T-helper 1 cell (primary cell): Measurements from ENCODE around the gene CHCHD3.

Experiments used
- DNase-seq, 5 donors: peaks; one replicate each; pipeline ENCODE4 v3.0.0-alpha.2; 2012 to 2020

The CHCHD3 gene

GRCh38 chr7:132765861-132766260 lies 316.0 kb downstream of the CHCHD3 start:
- no peak for DNase-seq

GRCh38 chr7:132764762-132765161 lies 317.1 kb downstream of the CHCHD3 start:
- DNase-seq, result no peak

DNA sequence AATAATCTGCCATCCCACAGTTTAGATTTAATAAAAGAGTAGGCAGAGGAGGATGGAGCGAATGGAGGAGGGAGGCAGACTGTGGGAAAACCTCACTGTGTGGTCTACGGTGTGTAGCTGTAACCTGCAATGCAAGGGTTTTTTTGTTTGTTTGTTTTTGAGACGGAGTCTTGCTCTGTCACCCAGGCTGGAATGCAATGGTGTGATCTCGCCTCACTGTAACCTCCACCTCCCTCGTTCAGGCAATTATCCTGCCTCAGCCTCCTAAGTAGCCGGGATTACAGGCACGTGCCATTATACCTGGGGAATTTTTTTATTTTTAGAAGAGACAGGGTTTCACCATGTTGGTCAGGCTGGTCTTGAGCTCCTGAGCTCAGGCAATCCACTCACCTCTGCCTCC lies 321.0 kb downstream of the CHCHD3 start:
- DNase-seq, result no peak

- DNase-seq, result no peak
Observed at GRCh38 chr7:132760244-132760623, 321.7 kb downstream of the CHCHD3 start.

DNA sequence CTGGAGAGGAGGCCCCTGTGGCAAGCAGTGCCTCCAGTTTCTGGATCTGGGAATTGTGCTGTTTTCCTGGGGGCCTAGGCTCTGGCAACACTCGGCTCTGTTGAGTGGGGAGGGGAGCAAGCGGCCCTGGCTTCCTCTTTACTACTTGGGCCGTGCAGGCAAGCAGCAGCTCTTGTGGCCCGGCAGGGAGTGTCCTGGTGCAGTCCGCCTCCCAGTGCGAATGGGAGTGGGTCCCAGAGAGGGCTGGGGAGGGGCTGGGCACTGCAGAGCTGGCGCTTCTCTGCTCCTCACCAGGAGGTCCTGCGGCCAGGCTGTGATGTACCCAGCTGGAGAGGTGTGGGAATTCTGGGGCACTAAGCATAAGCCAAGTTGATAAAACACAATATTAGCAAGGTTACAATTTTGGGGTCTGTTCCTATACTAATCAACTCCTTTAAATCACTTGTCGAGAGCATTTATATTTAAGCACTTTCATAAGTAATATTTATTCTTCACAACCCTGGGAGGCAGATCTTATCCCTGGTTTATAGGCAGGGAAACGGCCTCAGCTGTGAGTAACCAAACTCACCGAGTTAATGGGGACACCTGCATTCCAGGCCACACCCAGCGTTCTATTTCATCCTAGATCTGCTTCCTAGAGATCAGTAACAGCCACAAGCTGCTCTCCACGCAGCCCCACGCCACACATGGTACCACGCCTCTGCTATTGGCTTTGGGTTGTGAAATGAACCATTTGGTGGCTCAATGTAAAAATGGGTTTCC lies 322.2 kb downstream of the CHCHD3 start:
- no peak for DNase-seq

- DNase-seq, result no peak
Observed at GRCh38 chr7:132758986-132759385, 322.9 kb downstream of the CHCHD3 start.

DNA sequence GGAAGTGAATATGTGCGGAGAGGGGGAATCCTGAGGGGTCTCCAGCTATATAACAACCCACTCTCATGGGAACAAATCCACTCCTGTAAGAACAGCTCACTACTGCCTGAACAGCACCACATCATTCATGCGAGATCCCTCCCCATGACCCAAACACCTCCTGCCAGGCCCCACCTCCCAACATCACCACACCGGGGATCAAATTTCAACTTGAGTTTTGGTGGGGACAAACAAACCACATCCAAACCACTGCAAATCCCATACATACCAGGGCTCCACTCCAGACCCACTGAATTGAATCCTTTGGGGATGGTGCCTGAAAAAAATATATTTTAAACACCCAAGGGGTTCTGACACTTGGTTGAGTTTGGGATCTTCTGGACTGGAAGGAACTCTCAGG lies 324.1 kb downstream of the CHCHD3 start:
- DNase-seq, result no peak

DNA sequence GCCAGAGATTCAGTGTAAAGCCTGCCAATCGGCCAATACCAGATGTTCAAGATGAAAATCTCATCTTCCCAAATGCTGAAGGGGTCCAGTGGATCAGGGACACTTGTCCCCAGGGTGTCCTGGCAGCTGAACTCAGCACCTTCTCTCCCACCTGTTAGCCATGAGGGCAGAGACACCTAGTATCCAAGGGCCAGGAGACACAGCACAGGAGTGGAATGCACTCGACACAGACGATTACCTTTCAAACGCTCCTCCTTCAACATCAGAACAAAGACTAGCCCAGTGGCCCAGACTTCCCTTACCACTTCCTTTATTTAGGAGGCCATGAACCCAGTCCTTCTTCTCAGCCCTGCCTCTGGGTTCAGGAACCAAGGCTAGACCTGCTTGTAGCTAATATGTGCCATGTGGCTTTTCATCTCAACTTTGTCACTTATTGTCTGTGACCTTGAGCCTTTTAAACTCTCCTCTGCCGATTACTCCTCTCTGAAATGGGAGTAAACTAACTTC lies 325.4 kb downstream of the CHCHD3 start:
- no peak for DNase-seq

GRCh38 chr7:132755538-132756483 lies 326.1 kb downstream of the CHCHD3 start:
- no peak for DNase-seq

- no peak for DNase-seq
Observed at GRCh38 chr7:132752431-132752830, 329.5 kb downstream of the CHCHD3 start.

GRCh38 chr7:132751244-132751647 lies 330.6 kb downstream of the CHCHD3 start:
- DNase-seq, result no peak

- DNase-seq, result no peak
Observed at GRCh38 chr7:132750530-132751217, 331.2 kb downstream of the CHCHD3 start.

DNA sequence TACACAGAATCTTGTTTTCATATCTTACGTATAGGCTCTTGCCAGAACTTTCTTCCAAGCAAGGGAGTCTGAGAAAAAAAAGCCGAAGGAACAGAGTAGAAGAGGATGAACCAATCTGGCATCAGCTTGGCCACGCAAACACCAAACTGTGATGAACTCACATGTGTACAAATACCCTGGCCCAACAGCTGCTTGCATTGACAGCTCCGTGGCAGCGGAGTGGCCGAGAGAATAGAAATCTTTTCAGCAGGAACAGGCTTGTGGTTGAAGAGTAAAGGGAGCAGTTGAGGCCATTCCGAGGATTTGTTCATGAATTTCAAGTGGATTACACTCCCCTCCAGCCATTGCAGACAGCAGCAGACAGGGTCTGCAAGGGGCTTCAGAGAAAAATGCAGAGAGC lies 331.8 kb downstream of the CHCHD3 start:
- DNase-seq, result no peak

GRCh38 chr7:132745510-132745909 lies 336.4 kb downstream of the CHCHD3 start:
- DNase-seq, result no peak

DNA sequence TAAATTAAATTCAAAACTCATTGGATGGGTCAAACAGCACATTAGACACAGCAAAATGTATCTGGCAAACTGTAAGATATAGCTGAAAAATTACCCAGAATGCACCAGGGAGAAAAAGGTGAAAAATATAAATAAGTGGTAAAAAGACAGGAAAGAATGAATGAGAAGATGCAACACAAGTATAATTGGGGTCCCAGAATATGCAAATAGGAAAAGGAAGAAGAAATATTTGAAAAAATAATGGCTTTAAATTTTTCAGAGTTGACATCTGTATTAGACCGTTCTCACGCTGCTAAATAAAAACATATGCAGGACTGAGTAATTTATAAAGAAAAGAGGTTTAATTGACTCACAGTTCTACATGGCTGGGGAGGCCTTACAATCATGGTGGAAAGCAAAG lies 337.9 kb downstream of the CHCHD3 start:
- DNase-seq, result no peak

- DNase-seq, result no peak
Observed at GRCh38 chr7:132742189-132742612, 339.7 kb downstream of the CHCHD3 start.

DNA sequence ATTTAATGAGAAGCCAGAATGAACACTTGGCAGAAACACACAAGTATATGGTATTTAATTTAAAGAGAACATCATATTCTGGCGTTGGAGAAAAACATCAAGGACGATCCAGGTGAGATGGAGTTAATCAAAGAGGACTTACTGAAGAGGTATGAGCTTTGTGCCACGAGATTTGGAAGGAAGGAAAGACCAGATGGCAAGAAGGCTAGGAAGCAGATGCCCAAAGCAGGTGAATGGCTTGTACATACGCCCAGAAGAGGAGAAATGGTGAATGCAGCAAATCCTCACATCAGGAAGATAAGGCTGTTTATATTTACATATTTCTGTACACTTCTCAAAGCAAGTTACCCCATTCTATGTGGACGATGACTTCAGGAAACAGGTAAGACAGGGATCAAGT lies 341.7 kb downstream of the CHCHD3 start:
- DNase-seq, result no peak

GRCh38 chr7:132739271-132739955 lies 342.5 kb downstream of the CHCHD3 start:
- no peak for DNase-seq

GRCh38 chr7:132738254-132738653 lies 343.6 kb downstream of the CHCHD3 start:
- no peak for DNase-seq

GRCh38 chr7:132735476-132735875 lies 346.4 kb downstream of the CHCHD3 start:
- no peak for DNase-seq
